Activated CD4-positive, alpha-beta T cell treated with anti-CD3 and anti-CD28 coated beads, Interleukin-2, amount 10 ng/mL, durations not matched to agents 24 days and 14 days (primary cell): ENCODE results near the gene DIP2B. TPM values are rescaled to one million over a fixed set of nuclear protein-coding genes. Genes with fewer than 3 reads are reported as not detected.

ENCODE experiments used
- DNase-seq: peaks from one replicate; pipeline ENCODE4 v3.0.0; 2022
- H3K27ac Mint-ChIP-seq: one replicate; pipeline ENCODE4 v1.8.0; 2022; ENCODE audit warnings: mild to moderate bottlenecking, mixed read lengths
- H3K27me3 Mint-ChIP-seq: one replicate; pipeline ENCODE4 v1.8.0; 2022; ENCODE audit warnings: mixed read lengths
- H3K36me3 Mint-ChIP-seq: one replicate; pipeline ENCODE4 v1.8.0; 2022; ENCODE audit warnings: low read depth, mild to moderate bottlenecking, mixed read lengths
- H3K4me1 Mint-ChIP-seq: one replicate; pipeline ENCODE4 v1.8.0; 2021; ENCODE audit warnings: mixed read lengths
- H3K4me3 Mint-ChIP-seq: one replicate; pipeline ENCODE4 v1.8.0; 2022; ENCODE audit warnings: mild to moderate bottlenecking, moderate library complexity, mixed read lengths
- H3K9me3 Mint-ChIP-seq: one replicate; pipeline ENCODE4 v1.8.0; 2021; ENCODE audit warnings: mixed read lengths
- intact Hi-C: fragments of 100-400 bp; cut with micrococcal nuclease; formaldehyde crosslinking; loops from one replicate; pipeline ENCODE4 v1.15.1; 2023
- total RNA-seq: library from RNA; stranded (reverse); gene quantifications from 2 replicates; pipeline ENCODE4 v1.2.3, GENCODE V29; 2022

Gene DIP2B
- total RNA-seq, 1 donor from 2014 or later: 29.4 TPM

GRCh38 chr12:50642035-50642451 lies 137.3 kb downstream of the DIP2B start:
- H3K27ac Mint-ChIP-seq: no peak overlapping the region
- peaks cover 22% of the 10 kb centered on the region for H3K4me1 Mint-ChIP-seq
- intact Hi-C loops: no loop called here
- H3K27me3 Mint-ChIP-seq: no peaks in the 10 kb centered on the region
- H3K4me3 Mint-ChIP-seq: no peak overlapping the region
- H3K36me3 Mint-ChIP-seq: peaks cover 16% of the 10 kb centered on the region
- no peak for DNase-seq
- no peaks in the 10 kb centered on the region for H3K9me3 Mint-ChIP-seq

- intact Hi-C loops: no loop called here
- H3K9me3 Mint-ChIP-seq: no peaks in the 10 kb centered on the region
- H3K27ac Mint-ChIP-seq: no peak overlapping the region
- H3K36me3 Mint-ChIP-seq: peaks cover 16% of the 10 kb centered on the region
- peaks cover 22% of the 10 kb centered on the region for H3K4me1 Mint-ChIP-seq
- DNase-seq: no peak
- H3K27me3 Mint-ChIP-seq: no peaks in the 10 kb centered on the region
- H3K4me3 Mint-ChIP-seq: no peak overlapping the region
Observed at GRCh38 chr12:50642761-50643160, 138.0 kb downstream of the DIP2B start.

GRCh38 chr12:50647031-50647430 lies 142.2 kb downstream of the DIP2B start:
- H3K36me3 Mint-ChIP-seq: peaks cover 3% of the 10 kb centered on the region
- no peak for DNase-seq
- no peak overlapping the region for H3K4me3 Mint-ChIP-seq
- peaks cover 8% of the 10 kb centered on the region for H3K4me1 Mint-ChIP-seq
- intact Hi-C loops: no loop called here
- H3K27ac Mint-ChIP-seq: no peak overlapping the region
- no peaks in the 10 kb centered on the region for H3K9me3 Mint-ChIP-seq
- no peaks in the 10 kb centered on the region for H3K27me3 Mint-ChIP-seq

- no peaks in the 10 kb centered on the region for H3K9me3 Mint-ChIP-seq
- H3K27me3 Mint-ChIP-seq: no peaks in the 10 kb centered on the region
- peaks cover 8% of the 10 kb centered on the region for H3K4me1 Mint-ChIP-seq
Observed at GRCh38 chr12:50647479-50647878, 142.7 kb downstream of the DIP2B start.

GRCh38 chr12:50650285-50650684 lies 145.5 kb downstream of the DIP2B start:
- no peaks in the 10 kb centered on the region for H3K9me3 Mint-ChIP-seq
- H3K4me3 Mint-ChIP-seq: no peak overlapping the region
- intact Hi-C loops: no loop called here
- DNase-seq: no peak
- no peak overlapping the region for H3K27ac Mint-ChIP-seq
- H3K27me3 Mint-ChIP-seq: no peaks in the 10 kb centered on the region
- peaks cover 8% of the 10 kb centered on the region for H3K4me1 Mint-ChIP-seq
- peaks cover 2% of the 10 kb centered on the region for H3K36me3 Mint-ChIP-seq

More at GRCh38 chr12:50647479-50647878, 142.7 kb downstream of the DIP2B start:
- Mint-ChIP-seq H3K36me3 (peaks cover 2% of the 10 kb centered on the region), H3K27ac (no peak overlapping the region), H3K4me3 (no peak overlapping the region)
- intact Hi-C loops: no loop called here
- DNase-seq: no peak

GRCh38 chr12:50655374-50655921 lies 150.7 kb downstream of the DIP2B start:
- DNase-seq: no peak
- Mint-ChIP-seq H3K27me3 (no peaks in the 10 kb centered on the region), H3K4me3 (no peak overlapping the region), H3K9me3 (no peaks in the 10 kb centered on the region), H3K36me3 (peaks cover 17% of the 10 kb centered on the region), H3K27ac (no peak overlapping the region), H3K4me1 (peaks cover 2% of the 10 kb centered on the region)
- intact Hi-C loops: no loop called here

GRCh38 chr12:50659260-50659659 lies 154.5 kb downstream of the DIP2B start:
- DNase-seq: no peak
- H3K27ac Mint-ChIP-seq: no peak overlapping the region
- no peak overlapping the region for H3K4me3 Mint-ChIP-seq
- peaks cover 2% of the 10 kb centered on the region for H3K4me1 Mint-ChIP-seq
- peaks cover 19% of the 10 kb centered on the region for H3K36me3 Mint-ChIP-seq
- H3K9me3 Mint-ChIP-seq: no peaks in the 10 kb centered on the region
- no peaks in the 10 kb centered on the region for H3K27me3 Mint-ChIP-seq
- intact Hi-C loops: no loop called here

- no peaks in the 10 kb centered on the region for H3K9me3 Mint-ChIP-seq
- H3K27ac Mint-ChIP-seq: no peak overlapping the region
- H3K4me1 Mint-ChIP-seq: peaks cover 2% of the 10 kb centered on the region
- no peaks in the 10 kb centered on the region for H3K27me3 Mint-ChIP-seq
- peak; percentile 51 for DNase-seq
- H3K36me3 Mint-ChIP-seq: peaks cover 19% of the 10 kb centered on the region
- intact Hi-C loops: no loop called here
- no peak overlapping the region for H3K4me3 Mint-ChIP-seq
Observed at GRCh38 chr12:50659690-50660424, 155.1 kb downstream of the DIP2B start.

- DNase-seq: no peak
- H3K36me3 Mint-ChIP-seq: peaks cover 19% of the 10 kb centered on the region
- no peak overlapping the region for H3K27ac Mint-ChIP-seq
- no peak overlapping the region for H3K4me3 Mint-ChIP-seq
- intact Hi-C loops: no loop called here
- H3K9me3 Mint-ChIP-seq: no peaks in the 10 kb centered on the region
- peaks cover 2% of the 10 kb centered on the region for H3K4me1 Mint-ChIP-seq
- no peaks in the 10 kb centered on the region for H3K27me3 Mint-ChIP-seq
Observed at GRCh38 chr12:50660425-50660822, 155.6 kb downstream of the DIP2B start.

GRCh38 chr12:50661300-50662115 lies 156.7 kb downstream of the DIP2B start:
- Mint-ChIP-seq H3K4me3 (no peak overlapping the region), H3K36me3 (peaks cover 19% of the 10 kb centered on the region), H3K9me3 (no peaks in the 10 kb centered on the region), H3K4me1 (peaks cover 2% of the 10 kb centered on the region), H3K27ac (peak overlapping the region; percentile 29), H3K27me3 (no peaks in the 10 kb centered on the region)
- intact Hi-C loops: no loop called here
- DNase-seq: peak; percentile 50

GRCh38 chr12:50662116-50662510 lies 157.3 kb downstream of the DIP2B start:
- no peaks in the 10 kb centered on the region for H3K27me3 Mint-ChIP-seq
- no peak overlapping the region for H3K4me3 Mint-ChIP-seq
- H3K9me3 Mint-ChIP-seq: no peaks in the 10 kb centered on the region
- no peak for DNase-seq
- no peak overlapping the region for H3K27ac Mint-ChIP-seq
- peaks cover 19% of the 10 kb centered on the region for H3K36me3 Mint-ChIP-seq
- H3K4me1 Mint-ChIP-seq: peaks cover 2% of the 10 kb centered on the region
- intact Hi-C loops: no loop called here

GRCh38 chr12:50665170-50665569 lies 160.4 kb downstream of the DIP2B start:
- Mint-ChIP-seq H3K27ac (no peak overlapping the region), H3K36me3 (peaks cover 5% of the 10 kb centered on the region), H3K9me3 (no peaks in the 10 kb centered on the region), H3K27me3 (no peaks in the 10 kb centered on the region), H3K4me1 (peaks cover 2% of the 10 kb centered on the region), H3K4me3 (no peak overlapping the region)
- intact Hi-C loops: no loop called here
- DNase-seq: no peak

GRCh38 chr12:50665609-50666008 lies 160.8 kb downstream of the DIP2B start:
- no peaks in the 10 kb centered on the region for H3K27me3 Mint-ChIP-seq
- H3K27ac Mint-ChIP-seq: no peak overlapping the region
- no peaks in the 10 kb centered on the region for H3K9me3 Mint-ChIP-seq
- H3K4me1 Mint-ChIP-seq: peaks cover 2% of the 10 kb centered on the region
- peaks cover 2% of the 10 kb centered on the region for H3K36me3 Mint-ChIP-seq
- no peak for DNase-seq
- intact Hi-C loops: no loop called here
- H3K4me3 Mint-ChIP-seq: no peak overlapping the region

GRCh38 chr12:50666023-50666422 lies 161.2 kb downstream of the DIP2B start:
- intact Hi-C loops: no loop called here
- H3K9me3 Mint-ChIP-seq: no peaks in the 10 kb centered on the region
- no peak overlapping the region for H3K4me3 Mint-ChIP-seq
- no peak overlapping the region for H3K27ac Mint-ChIP-seq
- no peak for DNase-seq
- peaks cover 2% of the 10 kb centered on the region for H3K4me1 Mint-ChIP-seq
- H3K27me3 Mint-ChIP-seq: no peaks in the 10 kb centered on the region
- peaks cover 3% of the 10 kb centered on the region for H3K36me3 Mint-ChIP-seq
